Anterior cingulate cortex (tissue), 58 donors: ENCODE measurements around the gene ATF6B.
"Not testable (repeated sequence)": the region's sequence is repeated elsewhere in the genome, so short reads cannot be mapped to it uniquely, and the experiment has no call there.

Source experiments
- DNase-seq, 58 donors: peaks; one replicate each; lab custom pipeline; 2025; lab: John Stamatoyannopoulos, UW

Gene ATF6B

DNA sequence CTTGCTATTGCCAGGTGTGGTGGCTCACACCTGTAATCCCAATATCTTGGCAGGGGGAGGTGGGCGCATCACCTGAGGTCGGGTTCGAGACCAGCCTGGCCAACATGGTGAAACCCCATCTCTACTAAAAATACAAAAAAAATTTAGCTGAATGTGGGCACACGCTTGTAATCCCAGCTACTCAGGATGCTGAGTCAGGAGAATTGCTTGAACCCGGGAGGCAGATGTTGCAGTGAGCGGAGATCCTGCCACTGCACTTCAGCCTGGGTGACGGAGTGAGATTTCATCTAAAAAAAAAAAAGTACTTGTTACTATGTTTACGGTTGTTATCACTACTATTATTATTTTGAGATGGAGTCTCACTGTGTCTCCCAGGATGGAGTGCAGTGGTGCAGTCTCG lies 28.8 kb upstream of the ATF6B start:
- DNase-seq: no peak

DNA sequence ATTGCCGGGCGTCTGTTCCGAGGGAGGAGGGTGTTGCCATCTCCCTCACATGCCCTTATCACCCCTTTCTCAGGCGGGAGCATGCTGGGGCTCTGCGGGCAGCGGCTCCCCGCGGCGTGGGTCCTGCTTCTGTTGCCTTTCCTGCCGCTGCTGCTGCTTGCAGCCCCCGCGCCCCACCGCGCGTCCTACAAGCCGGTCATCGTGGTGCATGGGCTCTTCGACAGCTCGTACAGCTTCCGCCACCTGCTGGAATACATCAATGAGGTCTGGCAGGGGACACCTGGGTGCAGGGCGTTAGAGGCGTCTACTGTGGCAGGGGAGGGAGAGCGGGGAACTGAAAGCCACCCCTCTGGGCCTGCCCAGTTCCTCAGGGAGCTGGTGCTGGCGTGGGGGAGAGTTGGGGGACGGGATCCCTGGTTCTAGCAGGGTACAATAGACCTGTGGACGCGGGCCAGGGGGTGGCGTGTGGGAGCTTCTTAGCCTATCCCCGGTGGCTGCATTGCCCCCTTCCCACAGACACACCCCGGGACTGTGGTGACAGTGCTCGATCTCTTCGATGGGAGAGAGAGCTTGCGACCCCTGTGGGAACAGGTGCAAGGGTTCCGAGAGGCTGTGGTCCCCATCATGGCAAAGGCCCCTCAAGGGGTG lies 26.6 kb upstream of the ATF6B start:
- DNase-seq: peak in 43 of 58 donors; percentile 23 to 79 (median 55)

DNA sequence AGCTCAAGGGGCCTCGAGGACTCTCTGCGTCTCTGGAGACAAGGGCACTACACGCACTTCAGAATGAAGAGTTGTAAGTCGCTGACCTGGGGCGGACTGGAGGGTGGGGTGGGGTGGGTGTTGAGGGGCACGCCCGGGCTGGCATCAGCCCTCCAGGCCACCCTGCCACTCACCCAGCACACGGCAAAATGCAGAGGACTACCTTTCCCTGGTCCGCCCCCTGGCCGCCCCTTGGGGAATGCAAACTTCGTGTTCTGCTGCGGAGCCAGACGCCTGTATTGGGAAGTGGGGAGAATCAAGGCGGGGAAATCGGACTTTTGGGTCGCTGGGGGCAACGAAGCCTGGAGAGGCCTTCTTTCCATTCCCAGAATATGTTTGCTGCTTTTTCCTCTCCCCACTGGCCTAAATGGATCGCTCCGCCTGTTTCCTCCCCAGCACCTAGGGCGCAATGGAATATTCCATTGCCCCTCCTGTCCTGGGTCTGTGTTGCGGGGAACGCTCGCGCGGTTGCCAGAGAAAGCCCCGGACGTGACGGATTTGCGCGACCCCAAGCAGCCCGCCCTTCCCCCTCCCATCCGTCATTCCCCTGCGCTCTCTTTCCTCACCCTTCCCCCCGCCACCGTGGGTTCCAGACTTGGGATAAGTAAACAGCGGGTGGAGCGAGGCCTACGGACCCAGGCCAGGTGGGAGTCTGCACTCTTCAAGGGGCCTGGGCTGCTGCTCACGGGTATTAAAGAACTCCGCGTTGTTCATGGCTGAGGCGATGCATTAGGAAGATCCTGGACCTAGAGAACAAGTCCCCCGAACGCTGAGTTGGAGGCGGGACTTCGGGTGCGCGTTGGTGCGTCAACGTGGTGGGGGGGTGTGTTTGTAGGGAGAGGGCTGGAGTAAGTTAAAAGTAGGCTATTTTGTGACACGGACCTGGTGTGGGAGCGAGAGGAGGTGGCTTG lies 25.8 kb upstream of the ATF6B start, which contains the start of gene PPT2:
Gene PPT2 (plus strand): TSS at position 578 of the 950 bp plus-strand sequence. CDS start 454 bp downstream, outside the sequence.
- DNase-seq: peak; percentile 51 to 95 (median 87)

DNA sequence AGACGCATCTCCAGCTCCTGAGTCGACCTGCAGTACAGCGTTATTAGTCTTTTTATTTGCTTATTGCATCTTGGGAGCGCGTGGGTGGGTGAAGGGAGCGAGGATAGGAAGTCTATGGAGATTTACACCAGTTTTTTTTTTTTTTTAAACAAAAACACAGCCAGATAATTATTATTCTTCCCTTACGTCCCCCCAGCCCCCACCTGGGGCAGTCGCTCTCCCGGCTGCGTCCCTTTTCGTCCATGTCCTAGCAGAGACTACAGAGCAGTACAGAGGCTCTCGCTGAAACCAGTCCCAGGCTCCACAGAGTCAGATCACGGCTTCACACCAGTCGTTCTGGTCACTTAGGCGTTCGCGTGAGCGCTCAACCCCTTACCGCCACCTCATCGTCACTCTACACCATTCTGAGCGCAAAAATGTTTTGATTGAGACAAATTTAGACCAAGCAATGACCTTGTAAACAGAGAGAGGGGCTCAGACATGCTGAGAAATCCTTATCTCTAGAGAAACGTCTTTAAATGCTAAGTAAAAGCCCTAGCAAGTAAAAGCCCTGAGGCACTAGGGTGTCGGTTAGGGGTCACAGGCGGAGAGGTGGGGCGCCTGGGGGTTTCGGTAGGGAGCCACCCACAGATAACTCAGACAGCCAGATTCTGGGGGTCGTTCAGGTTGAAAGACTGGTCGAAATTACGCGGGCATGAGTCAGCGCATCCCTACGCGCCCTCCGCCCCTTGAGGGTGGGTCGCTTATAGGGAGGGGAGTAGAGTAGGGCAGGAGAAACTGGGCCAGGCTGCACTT lies 24.9 kb upstream of the ATF6B start:
- DNase-seq: peak in 15 of 58 donors; percentile 11 to 50 (median 35)

DNA sequence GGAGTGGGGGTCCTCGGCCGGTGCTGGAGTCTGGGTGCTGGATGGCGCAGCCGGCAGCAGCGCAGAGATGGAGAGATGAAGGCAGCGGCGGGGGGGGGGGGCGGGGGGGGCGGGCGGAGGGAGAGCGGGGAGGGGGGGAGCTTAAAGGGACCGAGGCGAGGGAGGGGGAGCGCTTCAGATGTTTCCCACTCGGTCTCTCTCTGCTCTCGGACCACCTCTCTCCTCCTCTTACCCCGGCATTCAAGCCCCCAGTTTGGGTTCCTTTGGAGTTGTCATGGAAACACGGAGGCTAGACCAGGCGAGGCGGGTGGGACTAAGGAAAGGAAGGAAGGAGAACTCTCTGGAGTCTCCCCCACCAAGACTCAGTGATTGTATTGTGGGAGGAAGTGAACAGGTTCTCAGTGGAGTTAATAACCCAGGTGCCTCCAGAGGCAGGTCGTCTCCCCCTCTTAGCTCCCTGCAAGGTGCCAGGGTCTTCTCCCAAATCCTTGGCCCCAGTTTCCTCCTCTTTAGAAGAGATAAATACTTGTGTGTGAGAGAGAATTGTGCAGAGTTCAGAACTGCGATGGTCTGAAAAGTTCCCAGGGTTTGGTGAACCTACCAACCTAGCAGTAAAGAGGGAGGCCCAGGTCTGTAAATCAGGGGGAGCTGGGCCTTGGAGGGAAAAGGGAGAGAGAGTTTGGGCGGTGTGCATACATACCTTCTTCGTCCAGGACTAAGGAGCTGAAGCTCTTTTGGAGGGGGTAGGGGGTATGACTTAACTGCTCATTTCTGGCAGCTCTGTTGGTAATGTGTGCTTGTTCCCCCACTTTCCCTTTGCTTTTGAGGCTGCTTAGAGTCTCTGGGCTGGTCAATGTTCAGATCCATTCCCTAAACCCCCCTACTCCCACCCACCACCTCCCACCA lies 24.1 kb upstream of the ATF6B start, which contains the start of gene PRRT1:
Gene PRRT1 (minus strand): TSS at position 77 of the 906 bp plus-strand sequence. CDS start 112 bp downstream, outside the sequence.
- DNase-seq: peak in 32 of 58 donors; percentile 16 to 69 (median 37)

DNA sequence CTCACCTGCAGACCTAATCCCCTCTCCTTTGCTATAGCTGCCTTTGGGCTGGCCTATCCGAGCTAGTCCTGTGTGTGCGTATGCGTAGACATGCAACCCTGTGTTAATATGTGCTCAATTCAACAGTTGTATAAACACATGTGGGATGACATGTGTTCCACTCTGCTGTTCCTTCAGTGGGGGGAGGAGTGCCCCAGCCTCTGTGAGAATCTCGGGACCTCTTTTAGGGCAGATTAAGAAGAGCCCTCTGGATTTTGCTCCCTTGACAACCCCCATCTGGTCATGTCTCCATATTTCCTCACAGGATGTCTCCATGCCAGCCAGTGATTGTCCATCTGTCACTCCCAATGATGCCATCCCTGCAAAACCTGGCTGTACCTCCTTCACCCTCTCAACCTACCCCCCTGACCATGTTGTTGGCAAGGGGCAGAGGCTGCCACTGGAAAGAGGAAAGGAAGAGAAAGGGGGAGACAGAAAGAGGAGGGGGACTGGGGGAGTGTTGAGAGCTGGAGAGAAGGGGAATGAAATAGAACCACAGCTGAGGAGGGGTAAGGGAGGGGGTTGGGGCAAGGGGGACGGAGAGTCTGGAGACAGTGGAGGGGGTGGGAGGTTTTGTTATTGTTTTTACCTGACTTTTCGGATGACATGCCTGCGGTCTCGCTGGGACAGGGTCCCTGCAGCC lies 23.3 kb upstream of the ATF6B start:
- peak in 10 of 58 donors; percentile 8 to 55 (median 28) for DNase-seq

DNA sequence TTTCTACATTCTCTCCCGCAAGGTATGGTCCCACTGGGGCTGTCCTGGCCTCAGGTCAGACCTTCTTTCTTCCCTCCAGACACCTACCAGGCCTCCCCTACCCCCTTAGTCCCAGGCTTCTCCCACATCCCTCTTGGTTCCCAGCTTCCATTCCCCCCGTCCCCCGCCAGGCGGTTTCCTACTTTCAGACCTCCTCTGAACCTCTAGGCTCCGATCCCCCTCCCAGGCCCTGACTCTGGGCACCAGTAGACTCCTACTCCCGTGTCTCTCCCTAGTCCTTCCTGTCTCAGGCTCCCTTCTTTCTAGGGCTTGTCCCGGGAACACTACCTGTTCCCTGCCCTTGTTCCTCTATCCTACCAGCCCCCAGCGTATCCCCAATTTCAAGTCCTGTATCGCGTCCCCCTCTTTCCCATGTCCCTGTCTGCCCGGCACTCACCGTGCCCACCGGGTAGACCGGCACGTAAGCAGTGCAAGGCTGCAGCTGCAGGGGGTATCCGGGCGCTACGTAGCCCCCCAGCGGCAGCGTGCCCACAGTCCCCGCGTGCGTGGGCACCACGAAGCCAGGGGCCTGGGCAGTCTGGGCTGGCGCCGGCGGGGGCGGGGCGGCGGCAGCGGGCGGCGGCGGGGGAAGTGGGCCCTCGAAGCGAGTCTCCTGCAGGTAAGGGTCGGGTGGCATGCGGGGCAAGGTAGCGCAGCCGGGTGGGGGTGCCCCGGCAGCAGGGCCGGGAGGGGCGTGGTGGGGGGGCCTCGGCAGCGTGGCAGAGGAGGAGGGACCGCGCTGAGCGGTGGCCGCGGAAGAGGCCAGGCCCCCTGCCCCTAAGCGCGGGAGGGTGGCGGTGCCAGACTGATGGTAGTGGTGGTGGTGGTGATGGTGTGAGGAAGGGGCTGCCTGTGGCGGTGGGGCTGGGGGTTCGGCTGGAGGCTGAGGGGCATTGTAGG lies 22.2 kb upstream of the ATF6B start:
- peak in 1 of 58 donors; percentile 34 for DNase-seq

DNA sequence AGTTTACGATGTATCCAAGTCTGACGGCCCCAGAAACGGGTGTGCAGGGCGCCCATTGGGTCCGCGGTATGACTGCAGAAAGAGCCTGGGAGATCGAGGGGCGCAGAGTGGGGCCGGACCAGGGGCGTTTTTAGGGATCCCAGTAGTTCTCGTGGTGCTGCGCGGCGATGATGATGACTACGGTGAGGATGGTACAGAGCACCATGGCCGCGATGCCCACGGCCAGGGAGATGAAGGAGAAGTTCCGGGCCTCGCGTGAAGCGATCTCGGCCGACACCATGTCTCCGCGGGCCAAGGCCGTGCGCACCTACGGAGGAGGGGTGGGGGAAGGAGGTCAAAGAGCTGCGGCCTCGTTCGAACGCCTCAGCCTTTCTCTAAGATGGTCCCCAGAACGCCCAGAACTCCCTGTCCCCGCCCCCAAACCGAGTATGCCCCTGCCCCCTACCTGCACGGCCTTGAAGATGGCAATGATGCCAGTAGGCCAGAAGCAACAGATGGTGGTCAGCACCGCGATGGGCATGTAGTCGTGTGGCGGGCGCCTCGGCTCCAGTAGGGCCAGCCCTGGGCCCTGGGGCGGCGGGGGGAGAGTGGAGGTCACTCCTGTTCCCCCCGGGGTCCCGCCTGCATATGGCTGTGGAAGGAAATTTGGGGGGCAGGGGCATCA lies 21.2 kb upstream of the ATF6B start:
- no peak for DNase-seq

DNA sequence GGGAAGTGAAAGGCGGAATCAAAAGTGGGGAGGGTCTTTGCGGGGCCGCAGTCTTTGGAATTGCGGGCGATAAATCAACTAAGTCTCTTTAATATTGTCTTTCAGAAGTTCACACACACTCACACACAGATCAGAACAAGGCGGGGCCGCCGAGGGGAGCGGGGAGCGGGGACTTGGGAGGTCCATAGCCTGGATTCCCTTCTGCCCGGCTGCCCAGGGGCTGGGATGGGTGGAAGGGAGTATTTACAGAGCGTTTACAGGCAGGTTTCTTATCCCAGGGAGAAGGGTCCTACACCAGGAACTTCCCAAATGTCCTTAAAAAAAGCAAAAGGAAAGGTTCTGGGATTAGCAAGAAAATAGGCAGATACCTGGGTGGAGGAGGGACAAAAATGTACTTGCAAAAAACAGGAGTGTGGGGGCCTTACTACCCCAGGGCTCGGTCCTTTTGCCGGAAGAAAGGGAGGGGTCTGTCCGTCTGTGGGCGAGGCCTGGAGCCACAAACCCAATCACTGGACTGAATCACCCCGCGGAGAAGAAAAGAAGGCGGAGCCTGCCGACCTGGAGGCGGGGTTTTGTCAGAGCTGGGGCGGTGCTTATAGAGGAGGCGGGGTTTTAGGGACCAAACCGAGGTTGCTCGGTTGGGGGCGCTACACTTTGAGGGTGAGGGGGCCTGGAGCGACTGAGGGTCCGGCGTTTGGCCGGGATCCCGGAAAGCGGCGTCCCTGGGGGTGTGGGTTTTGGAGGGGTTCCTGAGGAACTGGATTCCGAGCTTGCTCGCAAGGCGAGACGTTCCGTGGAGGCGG lies 20.4 kb upstream of the ATF6B start:
- peak in 16 of 58 donors; percentile 8 to 56 (median 25) for DNase-seq

DNA sequence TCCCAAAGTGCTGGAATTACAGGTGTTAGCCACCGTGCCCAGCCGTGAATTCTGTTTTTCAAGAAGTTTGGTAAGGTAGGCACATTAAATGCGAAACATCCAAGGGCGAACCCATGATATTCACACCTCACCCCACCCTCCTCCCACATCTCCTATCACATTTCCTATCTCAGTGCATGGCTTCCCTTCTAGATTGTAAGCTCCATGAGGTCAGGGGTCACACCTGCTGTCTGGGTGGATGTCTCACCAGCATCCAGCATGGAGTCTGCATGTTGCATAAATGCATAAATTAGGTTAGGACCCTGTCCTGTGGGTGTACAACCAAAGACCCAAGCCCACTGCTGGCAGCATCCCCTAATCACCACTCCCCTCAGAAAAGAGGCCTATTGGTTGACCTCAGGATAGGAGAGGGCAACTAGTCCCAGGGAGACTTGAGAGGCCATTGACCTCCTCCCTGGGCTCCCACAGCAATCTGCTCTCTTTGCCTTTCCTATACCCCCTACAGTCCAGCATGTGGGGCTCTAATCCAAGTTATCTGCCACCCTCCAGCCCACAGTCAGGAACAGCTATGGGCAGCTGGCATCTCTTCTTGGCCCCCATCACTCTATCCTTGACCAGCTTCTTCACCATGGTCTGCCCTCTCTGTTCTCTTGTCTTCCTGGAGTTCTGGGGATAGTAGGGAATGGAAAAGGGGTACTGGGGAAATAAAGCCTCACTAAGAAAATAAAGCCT lies 19.5 kb upstream of the ATF6B start:
- no peak for DNase-seq

DNA sequence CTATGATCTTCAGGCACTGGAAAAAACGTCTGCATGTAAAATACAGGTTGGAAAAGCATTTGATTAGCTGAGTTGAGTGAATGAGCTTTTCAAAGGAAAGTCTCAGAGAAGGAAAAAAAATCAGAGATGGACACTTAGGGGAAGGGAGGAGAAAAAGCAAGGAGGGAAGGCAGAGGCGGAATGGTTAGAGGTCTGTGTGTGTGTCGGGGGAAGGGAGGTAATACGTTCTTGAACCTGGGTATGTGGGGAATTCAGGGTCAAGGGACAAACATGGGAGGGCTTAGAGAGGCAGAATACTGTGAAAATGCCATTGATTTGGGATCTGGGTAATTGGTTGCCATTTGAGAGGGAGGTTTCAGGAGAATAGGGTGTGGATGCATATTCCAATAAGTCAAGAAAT lies 18.6 kb upstream of the ATF6B start:
- DNase-seq: no peak

DNA sequence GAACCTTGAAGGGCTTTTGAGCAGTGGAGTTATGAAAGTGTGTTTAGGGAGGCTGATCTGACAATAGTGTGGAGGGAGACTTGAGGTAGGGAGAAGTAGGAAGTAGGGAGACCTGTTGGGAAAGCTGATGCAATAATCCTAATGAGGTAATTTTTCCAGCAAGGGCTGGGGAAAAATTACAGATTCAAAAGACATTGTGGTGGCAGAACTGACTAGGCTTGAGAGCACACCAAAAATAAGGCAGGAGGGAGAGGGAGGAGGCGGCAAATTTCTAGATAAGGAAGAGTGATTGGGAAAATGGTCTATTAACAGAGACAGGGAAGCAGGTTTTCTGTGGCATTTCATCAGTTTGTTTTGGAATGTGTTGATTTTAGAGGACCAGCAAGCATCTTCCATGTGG lies 18.2 kb upstream of the ATF6B start:
- DNase-seq: no peak

DNA sequence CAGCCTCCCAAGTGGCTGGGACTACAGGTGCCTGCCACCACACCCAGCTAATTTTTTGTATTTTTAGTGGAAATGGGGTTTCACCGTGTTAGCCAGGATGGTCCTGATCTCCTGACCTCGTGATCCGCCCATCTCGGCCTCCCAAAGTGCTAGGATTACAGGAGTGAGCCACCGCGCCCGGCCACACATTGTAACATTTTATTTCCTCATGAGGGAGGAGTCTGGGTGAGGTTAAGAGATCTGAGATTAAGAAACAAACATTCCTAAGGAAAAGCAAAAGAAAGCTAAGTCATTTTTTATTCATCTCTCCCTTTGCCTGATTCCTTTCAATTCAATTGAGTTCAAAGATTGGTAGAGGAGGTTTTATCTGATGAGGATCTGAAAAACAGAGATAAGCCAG lies 16.2 kb upstream of the ATF6B start:
- DNase-seq: not testable (repeated sequence)

DNA sequence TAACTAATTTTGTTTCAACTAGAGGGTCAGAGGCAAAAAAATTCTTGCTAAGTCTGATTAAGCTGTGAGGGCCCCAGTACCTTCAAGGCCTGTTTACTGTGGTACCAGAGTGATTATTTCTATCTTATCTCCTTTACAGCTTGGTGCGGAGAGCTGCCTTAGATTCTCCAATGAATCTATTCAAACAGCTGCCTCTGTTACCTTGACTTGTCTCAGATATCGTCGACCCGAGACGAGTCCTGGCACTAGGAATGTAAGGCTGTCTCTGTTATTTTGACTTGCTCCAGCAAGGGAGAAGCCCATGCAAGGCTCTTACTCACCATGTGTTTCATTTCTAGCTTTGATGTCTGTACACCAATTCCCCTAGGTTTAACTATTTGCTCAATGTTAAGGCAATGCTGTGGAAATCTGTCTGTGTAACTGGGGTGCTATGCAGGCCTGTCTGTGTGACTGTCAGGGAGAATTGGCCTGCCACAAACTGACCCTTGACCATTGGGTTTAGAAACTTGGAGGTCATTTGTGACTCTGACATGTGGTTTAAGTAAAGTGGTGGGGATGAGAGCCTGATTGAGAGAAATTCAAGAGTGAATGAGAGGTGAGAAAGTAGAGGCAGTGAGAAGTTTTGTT lies 12.5 kb upstream of the ATF6B start:
- DNase-seq: no peak

DNA sequence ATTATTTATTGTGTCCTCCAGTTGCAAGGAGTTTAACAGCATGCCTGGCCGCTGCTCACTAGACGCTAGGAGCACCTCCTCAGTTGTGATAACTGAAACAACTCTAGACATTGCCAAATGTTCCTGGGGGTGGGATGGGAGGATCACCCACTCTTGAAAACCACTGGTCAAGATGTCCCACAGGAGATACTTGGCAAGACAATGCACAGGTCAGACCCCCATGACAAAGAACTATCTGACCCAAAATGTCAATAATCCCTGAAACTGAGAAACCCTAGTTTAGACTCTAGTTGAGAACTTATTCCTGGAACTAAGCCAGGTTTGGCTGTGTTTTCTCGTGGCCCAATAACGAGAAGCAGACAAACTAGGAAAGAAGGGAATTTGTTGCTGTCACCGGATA lies 11.5 kb upstream of the ATF6B start:
- no peak for DNase-seq
